PC-3 (cell line): ENCODE results near the gene PLEKHA1.

Source experiments
- EZH2phosphoT487 ChIP-seq: fragments of 300-600 bp; sonication (generic); IDR thresholded peaks from 2 replicates; pipeline ENCODE4 v1.6.1; 2018; ENCODE audit warnings: mild to moderate bottlenecking, antibody characterized with exemption, low read length, borderline replicate concordance
- TF ChIP-seq, protein P1 (sequence below): fragments of 300-600 bp; sonication (generic); conservative IDR thresholded peaks from 2 replicates; pipeline ENCODE4 v1.5.1; 2017; ENCODE audit warnings: antibody characterized with exemption, low read depth, mild to moderate bottlenecking, low read length

DNA sequence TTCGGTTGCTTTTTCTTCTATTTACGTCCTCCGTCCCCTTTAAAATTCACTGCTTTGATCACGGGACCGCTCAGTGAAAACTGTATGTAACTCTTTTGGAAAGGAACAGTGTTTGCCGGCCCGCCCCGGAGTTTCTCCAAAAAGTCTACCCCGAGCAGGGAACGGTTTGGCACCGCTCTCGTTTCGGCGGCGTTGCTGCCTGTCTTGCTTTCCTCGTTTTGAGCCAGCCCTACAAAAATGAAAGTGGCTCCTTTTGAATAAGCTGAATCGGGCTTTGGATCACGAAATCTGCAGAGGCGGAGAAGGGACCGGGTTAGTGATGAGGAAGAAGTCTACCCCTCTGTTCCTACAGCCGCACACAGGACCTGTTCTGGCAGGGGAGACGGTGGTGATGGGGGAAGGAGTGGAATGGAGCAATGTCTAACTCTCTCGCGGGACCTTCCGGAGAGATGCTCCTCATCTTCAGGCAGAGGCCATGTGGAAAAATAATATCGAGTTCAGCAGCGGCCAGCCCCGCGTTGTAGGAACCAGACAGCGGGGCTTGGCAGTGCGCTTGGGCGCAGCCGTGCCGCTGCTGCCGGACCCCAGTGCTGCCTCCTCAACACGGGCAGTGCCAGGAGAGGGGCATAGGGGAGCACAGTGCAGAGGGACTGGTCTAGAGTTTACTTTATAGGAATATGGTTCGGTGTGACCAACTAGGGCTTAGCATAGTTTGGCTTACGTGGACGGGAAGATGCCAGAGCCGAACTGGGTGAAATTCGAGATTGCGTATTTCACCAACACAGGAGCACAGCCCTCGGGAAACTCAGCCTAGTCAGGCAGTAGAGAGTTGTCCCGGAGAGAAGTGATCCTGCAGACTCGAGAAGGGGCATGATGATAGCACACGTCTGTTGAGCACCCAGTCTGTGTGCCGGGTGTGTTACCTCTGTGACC, 88.3 kb downstream of the PLEKHA1 start:
- TF ChIP-seq, protein P1, sequence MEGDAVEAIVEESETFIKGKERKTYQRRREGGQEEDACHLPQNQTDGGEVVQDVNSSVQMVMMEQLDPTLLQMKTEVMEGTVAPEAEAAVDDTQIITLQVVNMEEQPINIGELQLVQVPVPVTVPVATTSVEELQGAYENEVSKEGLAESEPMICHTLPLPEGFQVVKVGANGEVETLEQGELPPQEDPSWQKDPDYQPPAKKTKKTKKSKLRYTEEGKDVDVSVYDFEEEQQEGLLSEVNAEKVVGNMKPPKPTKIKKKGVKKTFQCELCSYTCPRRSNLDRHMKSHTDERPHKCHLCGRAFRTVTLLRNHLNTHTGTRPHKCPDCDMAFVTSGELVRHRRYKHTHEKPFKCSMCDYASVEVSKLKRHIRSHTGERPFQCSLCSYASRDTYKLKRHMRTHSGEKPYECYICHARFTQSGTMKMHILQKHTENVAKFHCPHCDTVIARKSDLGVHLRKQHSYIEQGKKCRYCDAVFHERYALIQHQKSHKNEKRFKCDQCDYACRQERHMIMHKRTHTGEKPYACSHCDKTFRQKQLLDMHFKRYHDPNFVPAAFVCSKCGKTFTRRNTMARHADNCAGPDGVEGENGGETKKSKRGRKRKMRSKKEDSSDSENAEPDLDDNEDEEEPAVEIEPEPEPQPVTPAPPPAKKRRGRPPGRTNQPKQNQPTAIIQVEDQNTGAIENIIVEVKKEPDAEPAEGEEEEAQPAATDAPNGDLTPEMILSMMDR: no peak
- no peak for TF ChIP-seq EZH2phosphoT487
